Prostate gland (tissue), 2 donors: ENCODE results near the gene ME3.

Experiments used
- POLR2A ChIP-seq: fragments of 450-650 bp; IDR thresholded peaks from one replicate; pipeline ENCODE4 v1.6.1; 2016; ENCODE audit warnings: antibody characterized with exemption, mild to moderate bottlenecking
- TF ChIP-seq, protein P1 (sequence below), 4 experiments: fragments of 200-600 bp in 2 of 4; fragments of 450-650 bp in 2 of 4; sonication (generic) in 2 of 4; IDR thresholded peaks; 1 replicate in 3 of 4; 2 replicates in 1 of 4; pipeline ENCODE4 v1.5.1; 2016 to 2019; ENCODE audit warnings: antibody characterized with exemption in 4 of 4, mild to moderate bottlenecking in 2 of 4, moderate library complexity in 2 of 4

- TF ChIP-seq POLR2A, result no peak
- TF ChIP-seq, protein P1, sequence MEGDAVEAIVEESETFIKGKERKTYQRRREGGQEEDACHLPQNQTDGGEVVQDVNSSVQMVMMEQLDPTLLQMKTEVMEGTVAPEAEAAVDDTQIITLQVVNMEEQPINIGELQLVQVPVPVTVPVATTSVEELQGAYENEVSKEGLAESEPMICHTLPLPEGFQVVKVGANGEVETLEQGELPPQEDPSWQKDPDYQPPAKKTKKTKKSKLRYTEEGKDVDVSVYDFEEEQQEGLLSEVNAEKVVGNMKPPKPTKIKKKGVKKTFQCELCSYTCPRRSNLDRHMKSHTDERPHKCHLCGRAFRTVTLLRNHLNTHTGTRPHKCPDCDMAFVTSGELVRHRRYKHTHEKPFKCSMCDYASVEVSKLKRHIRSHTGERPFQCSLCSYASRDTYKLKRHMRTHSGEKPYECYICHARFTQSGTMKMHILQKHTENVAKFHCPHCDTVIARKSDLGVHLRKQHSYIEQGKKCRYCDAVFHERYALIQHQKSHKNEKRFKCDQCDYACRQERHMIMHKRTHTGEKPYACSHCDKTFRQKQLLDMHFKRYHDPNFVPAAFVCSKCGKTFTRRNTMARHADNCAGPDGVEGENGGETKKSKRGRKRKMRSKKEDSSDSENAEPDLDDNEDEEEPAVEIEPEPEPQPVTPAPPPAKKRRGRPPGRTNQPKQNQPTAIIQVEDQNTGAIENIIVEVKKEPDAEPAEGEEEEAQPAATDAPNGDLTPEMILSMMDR (IDR thresholded peaks at IDR 0.05), result no peak
Measured at GRCh38 chr11:86660088-86660487, 12.3 kb downstream of the ME3 start.
